Endothelial cell of umbilical vein (primary cell): ENCODE measurements around the gene AMER1. TPM values are rescaled to one million over a fixed set of nuclear protein-coding genes. Genes with fewer than 3 reads are reported as not detected.

Experiments used
- BruUV-seq: library from RNA; stranded (reverse); fragments of 400-500 nt; replicated peaks from 2 replicates; lab custom pipeline; 2021; lab: Mats Ljungman, UMichigan
- CTCF ChIA-PET: fragments of 300-600, 350-600 bp; sonication (Branson Sonifier 250); formaldehyde crosslinking; loops from one replicate; lab custom pipeline; 2021; ENCODE audit warnings: antibody characterized with exemption, inconsistent platforms; lab: Charles Lee
- POLR2A ChIA-PET: fragments of 300-600, 350-600 bp; sonication (Branson Sonifier 250); formaldehyde crosslinking; loops from one replicate; lab custom pipeline; 2021; ENCODE audit warnings: antibody characterized with exemption, inconsistent platforms; lab: Charles Lee
- DNase-seq: peaks from one replicate; pipeline ENCODE4 v3.0.0-alpha.2; 2011; ENCODE audit warnings: low read depth, low spot score
- FAIRE-seq: peaks from 2 replicates; lab custom pipeline; 2011; peaks lifted over from hg19 to GRCh38; lab: Jason Lieb, UNC
- H2AFZ ChIP-seq: 2 replicates; pipeline ENCODE4 v1.6.0; 2012; ENCODE audit warnings: low read depth, low read length, control low read depth, inconsistent platforms
- H3K27ac ChIP-seq: 2 replicates; pipeline ENCODE4 v1.5.1; 2011; ENCODE audit warnings: low read depth, mild to moderate bottlenecking, control low read depth, low read length, moderate library complexity; ENCODE audit not compliant: insufficient read depth
- H3K27me3 ChIP-seq, 2 experiments: 2 replicates each; pipeline versions ENCODE4 v1.6.0 to v1.6.1; 2011; ENCODE audit warnings: low read length in 2 of 2, mixed read lengths in 1 of 2; ENCODE audit not compliant: control insufficient read depth in 2 of 2, insufficient read depth in 2 of 2
- H3K36me3 ChIP-seq, 2 experiments: 2 replicates in 1 of 2; 3 replicates in 1 of 2; pipeline ENCODE4 v1.5.1; 2011; ENCODE audit warnings: low read length in 2 of 2, mild to moderate bottlenecking in 1 of 2, moderate library complexity in 1 of 2; ENCODE audit not compliant: control insufficient read depth in 2 of 2, insufficient read depth in 2 of 2; ENCODE audit errors: extremely low read depth in 1 of 2
- H3K4me1 ChIP-seq: 3 replicates; pipeline ENCODE4 v1.5.1; 2011; ENCODE audit warnings: mild to moderate bottlenecking, low read length; ENCODE audit not compliant: control insufficient read depth, insufficient read depth; ENCODE audit errors: extremely low read depth
- H3K4me2 ChIP-seq: 2 replicates; pipeline ENCODE4 v1.6.1; 2011; ENCODE audit warnings: low read length, control low read depth, mixed read lengths; ENCODE audit not compliant: insufficient read depth
- H3K4me3 ChIP-seq, 3 experiments: fragments of 200-600 bp in 1 of 3; sonication (generic), shearing (Covaris generic) in 1 of 3; replicated peaks in 1 of 3; 2 replicates each; pipeline ENCODE4 v1.5.1; 2011 to 2016; ENCODE audit warnings: control low read depth in 3 of 3, low read length in 3 of 3, mild to moderate bottlenecking in 2 of 3, inconsistent platforms in 1 of 3, low read depth in 1 of 3, moderate library complexity in 1 of 3; ENCODE audit not compliant: insufficient read depth in 1 of 3
- H3K79me2 ChIP-seq: 2 replicates; pipeline ENCODE4 v1.6.0; 2012; ENCODE audit warnings: low read length, inconsistent platforms; ENCODE audit not compliant: control insufficient read depth, insufficient read depth
- H3K9ac ChIP-seq: replicated peaks from 2 replicates; pipeline ENCODE3; 2011; ENCODE audit warnings: low read length, control low read depth; ENCODE audit not compliant: insufficient read depth; ENCODE audit errors: extremely low read depth
- H3K9me1 ChIP-seq: replicated peaks from 3 replicates; pipeline ENCODE4 v1.6.0; 2011; ENCODE audit warnings: mild to moderate bottlenecking, low read length; ENCODE audit not compliant: control insufficient read depth, insufficient read depth; ENCODE audit errors: extremely low read depth
- H3K9me3 ChIP-seq: replicated peaks from 2 replicates; pipeline ENCODE4 v1.5.1; 2012; ENCODE audit warnings: low read length, inconsistent platforms; ENCODE audit not compliant: control insufficient read depth, insufficient read depth
- H4K20me1 ChIP-seq: replicated peaks from 2 replicates; pipeline ENCODE3; 2011; ENCODE audit warnings: mild to moderate bottlenecking, low read length; ENCODE audit not compliant: control insufficient read depth, insufficient read depth; ENCODE audit errors: extremely low read depth
- EZH2 ChIP-seq: IDR thresholded peaks from 2 replicates; pipeline ENCODE4 v1.6.1; 2012; ENCODE audit warnings: borderline replicate concordance, low read depth, mild to moderate bottlenecking, moderate library complexity, low read length, inconsistent platforms; ENCODE audit not compliant: severe bottlenecking
- FOS ChIP-seq: IDR thresholded peaks from 2 replicates; pipeline ENCODE4 v1.6.1; 2011; ENCODE audit warnings: mild to moderate bottlenecking, low read length, moderate library complexity, borderline replicate concordance; ENCODE audit not compliant: insufficient read depth
- GATA2 ChIP-seq: IDR thresholded peaks from 2 replicates; pipeline ENCODE4 v1.7.0; 2011; ENCODE audit warnings: low read depth, mild to moderate bottlenecking, moderate library complexity, mixed read lengths, low read length; ENCODE audit not compliant: insufficient read length, insufficient read depth
- JUN ChIP-seq: IDR thresholded peaks from 2 replicates; pipeline ENCODE4 v1.6.1; 2011; ENCODE audit warnings: borderline replicate concordance, low read depth; ENCODE audit not compliant: insufficient read length, insufficient read depth
- MYC ChIP-seq: IDR thresholded peaks from one replicate; pipeline ENCODE4 v1.6.1; 2011; ENCODE audit warnings: mild to moderate bottlenecking, low read depth, low read length
- POLR2A ChIP-seq: IDR thresholded peaks from 2 replicates; pipeline ENCODE4 v1.6.1; 2012; ENCODE audit warnings: low read depth, mild to moderate bottlenecking, control low read depth, low read length
- POLR2AphosphoS5 ChIP-seq: IDR thresholded peaks from 2 replicates; pipeline ENCODE4 v1.6.1; 2012; ENCODE audit warnings: low read depth, mild to moderate bottlenecking, control low read depth, low read length, moderate library complexity; ENCODE audit not compliant: insufficient read depth
- dilution Hi-C: fragments of 300-500 bp; cut with MboI; formaldehyde crosslinking; loops from one replicate; pipeline ENCODE4 v1.15.0; 2019; ENCODE audit warnings: low sequenced_read_pairs; ENCODE audit not compliant: extremely low pct_ligation_motif_present
- intact Hi-C: fragments of 100-400 bp; cut with micrococcal nuclease; formaldehyde crosslinking; loops from one replicate; pipeline ENCODE4 v1.10.0; 2022
- polyA plus RNA-seq, 4 experiments: library from polyadenylated mRNA; depleted of rRNA in 3 of 4; stranded (reverse) in 3 of 4; unstranded in 1 of 4; fragments of >200 nt; gene quantifications; 2 replicates each; pipeline versions ENCODE4 v1.2.1 to v1.2.3, GENCODE V29; 2011 to 2012; ENCODE audit warnings: missing spikeins in 1 of 4
- total RNA-seq: library from RNA; stranded (reverse); gene quantifications from 2 replicates; pipeline ENCODE4 v1.2.3, GENCODE V29; 2021
- TF ChIP-seq, protein P1 (sequence below), 2 donors: IDR thresholded peaks; 1 replicate in 1 of 2; 2 replicates in 1 of 2; pipeline ENCODE4 v1.5.1; 2011; ENCODE audit warnings: low read length in 2 of 2, mild to moderate bottlenecking in 2 of 2, moderate library complexity in 2 of 2, control low read depth in 1 of 2, inconsistent platforms in 1 of 2, low read depth in 1 of 2; ENCODE audit not compliant: insufficient read depth in 1 of 2; ENCODE audit errors: extremely low read depth in 1 of 2
- TF ChIP-seq, protein P2 (sequence below): IDR thresholded peaks from 2 replicates; pipeline ENCODE4 v1.6.1; 2011; ENCODE audit not compliant: insufficient read depth, insufficient read length

AMER1 gene
- total and polyA plus RNA-seq, 2 donors (not counting 3 experiments of a cell fraction or from before 2014, with no cell fraction given) = 0.76 to 2.0 TPM

DNA sequence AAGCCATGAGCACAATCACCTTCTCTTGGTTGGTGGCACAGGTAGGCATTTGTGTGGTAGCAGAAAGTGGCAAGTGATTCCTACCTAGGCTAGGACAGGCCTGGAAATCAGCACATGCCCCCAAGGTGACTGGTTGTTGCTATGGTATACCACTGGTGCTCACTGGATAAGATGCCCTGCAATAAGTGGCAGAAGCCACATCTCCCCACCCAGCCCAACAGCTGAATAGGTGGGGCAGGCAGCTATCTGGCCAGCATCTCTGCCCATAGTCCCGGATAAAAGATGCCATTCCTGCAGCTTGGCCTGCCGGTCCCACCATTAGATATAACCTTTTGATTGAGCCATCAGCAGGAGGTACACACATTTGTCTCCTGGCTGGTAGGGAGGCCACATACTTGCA lies 21.1 kb downstream of the AMER1 start:
- Histone ChIP-seq H3K4me2 (no peak overlapping the region), H3K36me3 (no peaks in the 10 kb centered on the region), H3K27ac (no peak overlapping the region), H3K27me3 (no peaks in the 10 kb centered on the region), H3K4me3 (no peak overlapping the region), H3K9me3 (no peaks in the 10 kb centered on the region), H2AFZ (no peak overlapping the region), H3K79me2 (no peaks in the 10 kb centered on the region), H3K9me1 (no peaks in the 10 kb centered on the region), H4K20me1 (no peaks in the 10 kb centered on the region), H3K9ac (no peak overlapping the region), H3K4me1 (no peaks in the 10 kb centered on the region)
- dilution Hi-C loops (no loop called here), intact Hi-C loops (no loop called here)
- no peak for FAIRE-seq
- TF ChIP-seq MYC (no peak), JUN (no peak), POLR2AphosphoS5 (no peak), POLR2A (no peak), GATA2 (no peak), FOS (no peak), EZH2 (no peak)
- TF ChIP-seq, protein P1, sequence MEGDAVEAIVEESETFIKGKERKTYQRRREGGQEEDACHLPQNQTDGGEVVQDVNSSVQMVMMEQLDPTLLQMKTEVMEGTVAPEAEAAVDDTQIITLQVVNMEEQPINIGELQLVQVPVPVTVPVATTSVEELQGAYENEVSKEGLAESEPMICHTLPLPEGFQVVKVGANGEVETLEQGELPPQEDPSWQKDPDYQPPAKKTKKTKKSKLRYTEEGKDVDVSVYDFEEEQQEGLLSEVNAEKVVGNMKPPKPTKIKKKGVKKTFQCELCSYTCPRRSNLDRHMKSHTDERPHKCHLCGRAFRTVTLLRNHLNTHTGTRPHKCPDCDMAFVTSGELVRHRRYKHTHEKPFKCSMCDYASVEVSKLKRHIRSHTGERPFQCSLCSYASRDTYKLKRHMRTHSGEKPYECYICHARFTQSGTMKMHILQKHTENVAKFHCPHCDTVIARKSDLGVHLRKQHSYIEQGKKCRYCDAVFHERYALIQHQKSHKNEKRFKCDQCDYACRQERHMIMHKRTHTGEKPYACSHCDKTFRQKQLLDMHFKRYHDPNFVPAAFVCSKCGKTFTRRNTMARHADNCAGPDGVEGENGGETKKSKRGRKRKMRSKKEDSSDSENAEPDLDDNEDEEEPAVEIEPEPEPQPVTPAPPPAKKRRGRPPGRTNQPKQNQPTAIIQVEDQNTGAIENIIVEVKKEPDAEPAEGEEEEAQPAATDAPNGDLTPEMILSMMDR (IDR thresholded peaks at IDR 0.05; ENCODE audit: extremely low read depth in 1 of 2, insufficient read depth in 1 of 2, low read depth in 1 of 2, low read length in 2 of 2) = no peak
- TF ChIP-seq, protein P2, sequence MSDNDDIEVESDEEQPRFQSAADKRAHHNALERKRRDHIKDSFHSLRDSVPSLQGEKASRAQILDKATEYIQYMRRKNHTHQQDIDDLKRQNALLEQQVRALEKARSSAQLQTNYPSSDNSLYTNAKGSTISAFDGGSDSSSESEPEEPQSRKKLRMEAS = no peak
- CTCF ChIA-PET = no interaction called here
- no peak for DNase-seq
- no TSS peak for BruUV-seq
- POLR2A ChIA-PET = no interaction called here
